Endothelial cell of umbilical vein (primary cell): ENCODE measurements around the gene MCF2L. TPM values are rescaled to one million over a fixed set of nuclear protein-coding genes. Genes with fewer than 3 reads are reported as not detected.

Experiments
- BruUV-seq: library from RNA; stranded (reverse); fragments of 400-500 nt; replicated peaks from 2 replicates; lab custom pipeline; 2021; lab: Mats Ljungman, UMichigan
- CTCF ChIA-PET: fragments of 300-600, 350-600 bp; sonication (Branson Sonifier 250); formaldehyde crosslinking; loops from one replicate; lab custom pipeline; 2021; ENCODE audit warnings: antibody characterized with exemption, inconsistent platforms; lab: Charles Lee
- POLR2A ChIA-PET: fragments of 300-600, 350-600 bp; sonication (Branson Sonifier 250); formaldehyde crosslinking; loops from one replicate; lab custom pipeline; 2021; ENCODE audit warnings: antibody characterized with exemption, inconsistent platforms; lab: Charles Lee
- DNase-seq: peaks from one replicate; pipeline ENCODE4 v3.0.0-alpha.2; 2011; ENCODE audit warnings: low read depth, low spot score
- FAIRE-seq: peaks from 2 replicates; lab custom pipeline; 2011; peaks lifted over from hg19 to GRCh38; lab: Jason Lieb, UNC
- H2AFZ ChIP-seq: 2 replicates; pipeline ENCODE4 v1.6.0; 2012; ENCODE audit warnings: low read depth, low read length, control low read depth, inconsistent platforms
- H3K27ac ChIP-seq: 2 replicates; pipeline ENCODE4 v1.5.1; 2011; ENCODE audit warnings: low read depth, mild to moderate bottlenecking, control low read depth, low read length, moderate library complexity; ENCODE audit not compliant: insufficient read depth
- H3K27me3 ChIP-seq, 2 experiments: 2 replicates each; pipeline versions ENCODE4 v1.6.0 to v1.6.1; 2011; ENCODE audit warnings: low read length in 2 of 2, mixed read lengths in 1 of 2; ENCODE audit not compliant: control insufficient read depth in 2 of 2, insufficient read depth in 2 of 2
- H3K36me3 ChIP-seq, 2 experiments: 2 replicates in 1 of 2; 3 replicates in 1 of 2; pipeline ENCODE4 v1.5.1; 2011; ENCODE audit warnings: low read length in 2 of 2, mild to moderate bottlenecking in 1 of 2, moderate library complexity in 1 of 2; ENCODE audit not compliant: control insufficient read depth in 2 of 2, insufficient read depth in 2 of 2; ENCODE audit errors: extremely low read depth in 1 of 2
- H3K4me1 ChIP-seq: 3 replicates; pipeline ENCODE4 v1.5.1; 2011; ENCODE audit warnings: mild to moderate bottlenecking, low read length; ENCODE audit not compliant: control insufficient read depth, insufficient read depth; ENCODE audit errors: extremely low read depth
- H3K4me2 ChIP-seq: 2 replicates; pipeline ENCODE4 v1.6.1; 2011; ENCODE audit warnings: low read length, control low read depth, mixed read lengths; ENCODE audit not compliant: insufficient read depth
- H3K4me3 ChIP-seq, 3 experiments: fragments of 200-600 bp in 1 of 3; sonication (generic), shearing (Covaris generic) in 1 of 3; replicated peaks in 1 of 3; 2 replicates each; pipeline ENCODE4 v1.5.1; 2011 to 2016; ENCODE audit warnings: control low read depth in 3 of 3, low read length in 3 of 3, mild to moderate bottlenecking in 2 of 3, inconsistent platforms in 1 of 3, low read depth in 1 of 3, moderate library complexity in 1 of 3; ENCODE audit not compliant: insufficient read depth in 1 of 3
- H3K79me2 ChIP-seq: 2 replicates; pipeline ENCODE4 v1.6.0; 2012; ENCODE audit warnings: low read length, inconsistent platforms; ENCODE audit not compliant: control insufficient read depth, insufficient read depth
- H3K9ac ChIP-seq: replicated peaks from 2 replicates; pipeline ENCODE3; 2011; ENCODE audit warnings: low read length, control low read depth; ENCODE audit not compliant: insufficient read depth; ENCODE audit errors: extremely low read depth
- H3K9me1 ChIP-seq: replicated peaks from 3 replicates; pipeline ENCODE4 v1.6.0; 2011; ENCODE audit warnings: mild to moderate bottlenecking, low read length; ENCODE audit not compliant: control insufficient read depth, insufficient read depth; ENCODE audit errors: extremely low read depth
- H3K9me3 ChIP-seq: replicated peaks from 2 replicates; pipeline ENCODE4 v1.5.1; 2012; ENCODE audit warnings: low read length, inconsistent platforms; ENCODE audit not compliant: control insufficient read depth, insufficient read depth
- H4K20me1 ChIP-seq: replicated peaks from 2 replicates; pipeline ENCODE3; 2011; ENCODE audit warnings: mild to moderate bottlenecking, low read length; ENCODE audit not compliant: control insufficient read depth, insufficient read depth; ENCODE audit errors: extremely low read depth
- EZH2 ChIP-seq: IDR thresholded peaks from 2 replicates; pipeline ENCODE4 v1.6.1; 2012; ENCODE audit warnings: borderline replicate concordance, low read depth, mild to moderate bottlenecking, moderate library complexity, low read length, inconsistent platforms; ENCODE audit not compliant: severe bottlenecking
- FOS ChIP-seq: IDR thresholded peaks from 2 replicates; pipeline ENCODE4 v1.6.1; 2011; ENCODE audit warnings: mild to moderate bottlenecking, low read length, moderate library complexity, borderline replicate concordance; ENCODE audit not compliant: insufficient read depth
- GATA2 ChIP-seq: IDR thresholded peaks from 2 replicates; pipeline ENCODE4 v1.7.0; 2011; ENCODE audit warnings: low read depth, mild to moderate bottlenecking, moderate library complexity, mixed read lengths, low read length; ENCODE audit not compliant: insufficient read length, insufficient read depth
- JUN ChIP-seq: IDR thresholded peaks from 2 replicates; pipeline ENCODE4 v1.6.1; 2011; ENCODE audit warnings: borderline replicate concordance, low read depth; ENCODE audit not compliant: insufficient read length, insufficient read depth
- MYC ChIP-seq: IDR thresholded peaks from one replicate; pipeline ENCODE4 v1.6.1; 2011; ENCODE audit warnings: mild to moderate bottlenecking, low read depth, low read length
- POLR2A ChIP-seq: IDR thresholded peaks from 2 replicates; pipeline ENCODE4 v1.6.1; 2012; ENCODE audit warnings: low read depth, mild to moderate bottlenecking, control low read depth, low read length
- POLR2AphosphoS5 ChIP-seq: IDR thresholded peaks from 2 replicates; pipeline ENCODE4 v1.6.1; 2012; ENCODE audit warnings: low read depth, mild to moderate bottlenecking, control low read depth, low read length, moderate library complexity; ENCODE audit not compliant: insufficient read depth
- dilution Hi-C: fragments of 300-500 bp; cut with MboI; formaldehyde crosslinking; loops from one replicate; pipeline ENCODE4 v1.15.0; 2019; ENCODE audit warnings: low sequenced_read_pairs; ENCODE audit not compliant: extremely low pct_ligation_motif_present
- intact Hi-C: fragments of 100-400 bp; cut with micrococcal nuclease; formaldehyde crosslinking; loops from one replicate; pipeline ENCODE4 v1.10.0; 2022
- polyA plus RNA-seq, 4 experiments: library from polyadenylated mRNA; depleted of rRNA in 3 of 4; stranded (reverse) in 3 of 4; unstranded in 1 of 4; fragments of >200 nt; gene quantifications; 2 replicates each; pipeline versions ENCODE4 v1.2.1 to v1.2.3, GENCODE V29; 2011 to 2012; ENCODE audit warnings: missing spikeins in 1 of 4
- total RNA-seq: library from RNA; stranded (reverse); gene quantifications from 2 replicates; pipeline ENCODE4 v1.2.3, GENCODE V29; 2021
- TF ChIP-seq, protein P1 (sequence below), 2 donors: IDR thresholded peaks; 1 replicate in 1 of 2; 2 replicates in 1 of 2; pipeline ENCODE4 v1.5.1; 2011; ENCODE audit warnings: low read length in 2 of 2, mild to moderate bottlenecking in 2 of 2, moderate library complexity in 2 of 2, control low read depth in 1 of 2, inconsistent platforms in 1 of 2, low read depth in 1 of 2; ENCODE audit not compliant: insufficient read depth in 1 of 2; ENCODE audit errors: extremely low read depth in 1 of 2
- TF ChIP-seq, protein P2 (sequence below): IDR thresholded peaks from 2 replicates; pipeline ENCODE4 v1.6.1; 2011; ENCODE audit not compliant: insufficient read depth, insufficient read length

The MCF2L gene
- total and polyA plus RNA-seq, 2 donors (not counting 3 experiments of a cell fraction or from before 2014, with no cell fraction given) = 0.33 to 0.58 TPM

DNA sequence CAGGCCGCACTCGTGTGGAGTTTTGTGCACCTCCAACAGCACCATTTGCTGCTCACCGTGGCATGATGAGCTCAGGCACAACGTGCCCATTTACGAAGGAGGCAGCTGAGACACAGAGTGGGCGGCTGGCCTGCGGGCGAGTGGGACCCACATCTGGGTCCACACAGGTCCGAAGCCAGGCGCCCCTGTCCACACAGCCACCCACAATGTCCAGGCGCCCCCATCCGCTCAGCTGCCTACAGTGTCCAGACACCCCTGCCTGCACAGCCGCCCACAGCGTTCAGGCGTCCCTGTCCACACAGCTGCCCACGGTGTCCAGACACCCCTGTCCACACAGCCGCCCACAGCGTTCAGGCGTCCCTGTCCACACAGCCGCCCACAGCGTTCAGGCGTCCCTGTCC, 94.1 kb downstream of the MCF2L start:
- intact Hi-C loops (no loop called here), dilution Hi-C loops (no loop called here)
- no peaks in the 10 kb centered on the region for H3K4me1 ChIP-seq
- ChIA-PET POLR2A (no interaction called here), CTCF (no interaction called here)
- H2AFZ ChIP-seq = no peak overlapping the region
- no peak overlapping the region for H3K4me2 ChIP-seq
- no peaks in the 10 kb centered on the region for H3K27me3 ChIP-seq
- H3K79me2 ChIP-seq = no peaks in the 10 kb centered on the region
- H3K9me3 ChIP-seq = no peaks in the 10 kb centered on the region
- H3K27ac ChIP-seq = no peak overlapping the region
- H3K4me3 ChIP-seq = no peak overlapping the region
- no TSS peak for BruUV-seq
- H4K20me1 ChIP-seq = no peaks in the 10 kb centered on the region
- no peaks in the 10 kb centered on the region for H3K36me3 ChIP-seq
- FAIRE-seq (no peak), DNase-seq (no peak)
- no peak for TF ChIP-seq GATA2
- TF ChIP-seq, protein P1, sequence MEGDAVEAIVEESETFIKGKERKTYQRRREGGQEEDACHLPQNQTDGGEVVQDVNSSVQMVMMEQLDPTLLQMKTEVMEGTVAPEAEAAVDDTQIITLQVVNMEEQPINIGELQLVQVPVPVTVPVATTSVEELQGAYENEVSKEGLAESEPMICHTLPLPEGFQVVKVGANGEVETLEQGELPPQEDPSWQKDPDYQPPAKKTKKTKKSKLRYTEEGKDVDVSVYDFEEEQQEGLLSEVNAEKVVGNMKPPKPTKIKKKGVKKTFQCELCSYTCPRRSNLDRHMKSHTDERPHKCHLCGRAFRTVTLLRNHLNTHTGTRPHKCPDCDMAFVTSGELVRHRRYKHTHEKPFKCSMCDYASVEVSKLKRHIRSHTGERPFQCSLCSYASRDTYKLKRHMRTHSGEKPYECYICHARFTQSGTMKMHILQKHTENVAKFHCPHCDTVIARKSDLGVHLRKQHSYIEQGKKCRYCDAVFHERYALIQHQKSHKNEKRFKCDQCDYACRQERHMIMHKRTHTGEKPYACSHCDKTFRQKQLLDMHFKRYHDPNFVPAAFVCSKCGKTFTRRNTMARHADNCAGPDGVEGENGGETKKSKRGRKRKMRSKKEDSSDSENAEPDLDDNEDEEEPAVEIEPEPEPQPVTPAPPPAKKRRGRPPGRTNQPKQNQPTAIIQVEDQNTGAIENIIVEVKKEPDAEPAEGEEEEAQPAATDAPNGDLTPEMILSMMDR (IDR thresholded peaks at IDR 0.05; ENCODE audit: extremely low read depth in 1 of 2, insufficient read depth in 1 of 2, low read depth in 1 of 2, low read length in 2 of 2) = no peak
- TF ChIP-seq POLR2AphosphoS5 = no peak
- no peak for TF ChIP-seq EZH2
- no peak for TF ChIP-seq FOS
- no peak for TF ChIP-seq POLR2A
- TF ChIP-seq, protein P2, sequence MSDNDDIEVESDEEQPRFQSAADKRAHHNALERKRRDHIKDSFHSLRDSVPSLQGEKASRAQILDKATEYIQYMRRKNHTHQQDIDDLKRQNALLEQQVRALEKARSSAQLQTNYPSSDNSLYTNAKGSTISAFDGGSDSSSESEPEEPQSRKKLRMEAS = no peak
- no peak for TF ChIP-seq JUN
- no peak for TF ChIP-seq MYC
- H3K9ac ChIP-seq = no peak overlapping the region
- H3K9me1 ChIP-seq = no peaks in the 10 kb centered on the region
